GM12878 (cell line): Measurements from ENCODE around the gene BDH1. TPM values are rescaled to one million over a fixed set of nuclear protein-coding genes. Genes with fewer than 3 reads are reported as not detected.

Experiments used
- ATAC-seq: fragments of 200-7000 bp; cut with Tn5 transposase; 3 replicates; pipeline ENCODE4 v1.9.1; 2020; ENCODE audit warnings: mild to moderate bottlenecking, moderate library complexity
- BruUV-seq: library from RNA; stranded (reverse); fragments of 400-500 nt; replicated peaks from 2 replicates; lab custom pipeline; 2021; lab: Mats Ljungman, UMichigan
- CTCF ChIA-PET: fragments of 300-600 bp; sonication (Branson Sonifier 250); formaldehyde crosslinking; extraction: SDS; loops from one replicate; lab custom pipeline; 2021; ENCODE audit warnings: inconsistent platforms; lab: Yijun Ruan, JAX
- POLR2A ChIA-PET: fragments of 350-600 bp; formaldehyde crosslinking; extraction: SDS; loops from one replicate; lab custom pipeline; 2021; ENCODE audit warnings: inconsistent platforms; lab: Charles Lee
- RAD21 ChIA-PET: fragments of 300-600 bp; sonication (Branson Sonifier 250); formaldehyde crosslinking; loops from one replicate; lab custom pipeline; 2023; ENCODE audit warnings: antibody characterized with exemption; ENCODE audit not compliant: unreplicated experiment; lab: Charles Lee
- SMC1A ChIA-PET: fragments of 300-600 bp; sonication (Branson Sonifier 250); formaldehyde crosslinking; loops from one replicate; lab custom pipeline; 2023; ENCODE audit not compliant: unreplicated experiment, uncharacterized antibody; lab: Charles Lee
- DNase-seq: peaks from one replicate; pipeline ENCODE4 v3.0.0-alpha.2; 2011; ENCODE audit warnings: low read depth, low spot score
- FAIRE-seq: peaks from 3 replicates; lab custom pipeline; 2011; peaks lifted over from hg19 to GRCh38; lab: Jason Lieb, UNC
- H2AFZ ChIP-seq: 2 replicates; pipeline ENCODE4 v1.6.0; 2011; ENCODE audit warnings: low read depth, low read length, control low read depth; ENCODE audit not compliant: control insufficient read depth
- H3K27ac ChIP-seq: 2 replicates; pipeline ENCODE4 v1.5.1; 2011; ENCODE audit warnings: control low read depth; ENCODE audit not compliant: control insufficient read depth, insufficient read depth
- H3K27me3 ChIP-seq, 2 experiments: replicated peaks in 1 of 2; 2 replicates each; pipeline versions ENCODE4 v1.6.0 to v1.6.1; 2011; ENCODE audit warnings: low read length in 1 of 2; ENCODE audit not compliant: control insufficient read depth in 2 of 2, insufficient read depth in 2 of 2
- H3K36me3 ChIP-seq, 2 experiments: 2 replicates each; pipeline ENCODE4 v1.5.1; 2011; ENCODE audit warnings: low read length in 1 of 2; ENCODE audit not compliant: control insufficient read depth in 2 of 2, insufficient read depth in 2 of 2
- H3K4me1 ChIP-seq: 2 replicates; pipeline ENCODE4 v1.6.1; 2011; ENCODE audit warnings: mild to moderate bottlenecking, low read length, moderate library complexity, mixed read lengths; ENCODE audit not compliant: control insufficient read depth, insufficient read depth
- H3K4me2 ChIP-seq: 2 replicates; pipeline ENCODE4 v1.6.0; 2011; ENCODE audit warnings: control low read depth; ENCODE audit not compliant: control insufficient read depth, insufficient read depth
- H3K4me3 ChIP-seq: fragments of 200-600 bp; sonication (generic); 2 replicates; pipeline ENCODE4 v1.5.1; 2016
- H3K79me2 ChIP-seq: 2 replicates; pipeline ENCODE4 v1.6.0; 2011; ENCODE audit warnings: low read length; ENCODE audit not compliant: control insufficient read depth, insufficient read depth
- H3K9ac ChIP-seq: 2 replicates; pipeline ENCODE4 v1.8.0; 2011; ENCODE audit warnings: low read length, control low read depth, mixed read lengths; ENCODE audit not compliant: control insufficient read depth, insufficient read depth
- H3K9me3 ChIP-seq: replicated peaks from 3 replicates; pipeline ENCODE4 v1.5.1; 2011; ENCODE audit warnings: mild to moderate bottlenecking, low read length; ENCODE audit not compliant: control insufficient read depth, insufficient read depth
- H4K20me1 ChIP-seq: 2 replicates; pipeline ENCODE4 v1.6.0; 2011; ENCODE audit not compliant: control insufficient read depth, insufficient read depth
- BCLAF1 ChIP-seq: fragments of 450-650 bp; IDR thresholded peaks from 2 replicates; pipeline ENCODE4 v1.6.1; 2017; ENCODE audit warnings: antibody characterized with exemption, mild to moderate bottlenecking, moderate library complexity
- CHD1 ChIP-seq: IDR thresholded peaks from 2 replicates; pipeline ENCODE4 v1.6.1; 2012; ENCODE audit warnings: low read depth, low read length, improper control_type of control experiment
- CREB1 ChIP-seq: IDR thresholded peaks from 2 replicates; pipeline ENCODE4 v1.6.1; 2012; ENCODE audit warnings: low read depth, mild to moderate bottlenecking, inconsistent platforms
- EGR1 ChIP-seq, 2 experiments: IDR thresholded peaks; 1 replicate in 1 of 2; 2 replicates in 1 of 2; pipeline ENCODE4 v1.6.1; 2011 to 2012; ENCODE audit warnings: low read depth in 2 of 2, low read length in 2 of 2, borderline replicate concordance in 1 of 2, mild to moderate bottlenecking in 1 of 2, moderate library complexity in 1 of 2
- MEF2B ChIP-seq: fragments of 450-650 bp; IDR thresholded peaks from 2 replicates; pipeline ENCODE4 v1.6.1; 2018; ENCODE audit warnings: mild to moderate bottlenecking, moderate library complexity; ENCODE audit not compliant: partially characterized antibody, poor library complexity, severe bottlenecking
- MTA3 ChIP-seq: IDR thresholded peaks from 2 replicates; pipeline ENCODE4 v1.6.1; 2012; ENCODE audit warnings: low read length, inconsistent platforms, borderline replicate concordance
- NR2F1 ChIP-seq: fragments of 450-650 bp; conservative IDR thresholded peaks from 2 replicates; pipeline ENCODE4 v1.6.1; 2017; ENCODE audit warnings: mild to moderate bottlenecking
- PML ChIP-seq: IDR thresholded peaks from 2 replicates; pipeline ENCODE4 v1.6.1; 2012; ENCODE audit warnings: low read length, inconsistent platforms
- SRF ChIP-seq, 2 experiments: IDR thresholded peaks; 2 replicates each; pipeline ENCODE4 v1.6.1; 2011; ENCODE audit warnings: low read depth in 2 of 2, low read length in 2 of 2, mild to moderate bottlenecking in 1 of 2, moderate library complexity in 1 of 2
- YBX1 ChIP-seq: fragments of 450-650 bp; IDR thresholded peaks from 2 replicates; pipeline ENCODE4 v1.6.1; 2016; ENCODE audit warnings: antibody characterized with exemption
- WGBS: methylation state at CpG from one replicate; pipeline ENCODE4 v1.1.6; 2016; ENCODE audit warnings: low lambda C conversion rate; ENCODE audit not compliant: insufficient replicate concordance, insufficient coverage; ENCODE audit errors: missing lambda C conversion rate; 5-methylcytosine and 5-hydroxymethylcytosine counted together
- in situ Hi-C: fragments of 300-500 bp; cut with MboI; formaldehyde crosslinking; loops from 9 replicates; pipeline ENCODE4 v1.14.3; 2018; ENCODE audit warnings: mixed read lengths
- intact Hi-C: fragments of 100-400 bp; cut with micrococcal nuclease; formaldehyde crosslinking; loops from one replicate; pipeline ENCODE4 v1.14.2; 2022; ENCODE audit not compliant: unreplicated experiment
- polyA plus RNA-seq, 11 experiments: library from polyadenylated mRNA; depleted of rRNA in 4 of 11; unstranded in 6 of 11; stranded (reverse) in 5 of 11; fragments of >200 nt; fragmentation: Nextera tagmentation in 4 of 11; fragmentation: Illumina TruSeq in 1 of 11; extraction: Ambion mirVana in 4 of 11; extraction: Trizol in 1 of 11; gene quantifications; 1 replicate in 1 of 11; 2 replicates in 10 of 11; pipeline versions ENCODE4 v1.2.1 to v1.2.3, GENCODE V29; 2011 to 2016; ENCODE audit warnings: inconsistent platforms in 2 of 11, missing spikeins in 2 of 11, low read depth in 1 of 11
- total RNA-seq, 4 experiments: library from RNA; depleted of rRNA in 3 of 4; stranded (reverse); fragments of >200 nt in 3 of 4; fragmentation: Illumina TruSeq in 1 of 4; extraction: Trizol in 1 of 4; gene quantifications; 2 replicates each; pipeline versions ENCODE4 v1.2.1 to v1.2.3, GENCODE V29; 2013 to 2021

The BDH1 gene
- total and polyA plus RNA-seq, 10 of the 15 experiments (the other 5 are each of a cell fraction or from before 2014, with no cell fraction given): 11.3 to 84.5 (median 60.3) TPM

GRCh38 chr3:197486861-197487260, 68.9 kb downstream of the BDH1 start:
- Histone ChIP-seq H2AFZ (no peak overlapping the region), H3K27me3 (no peaks in the 10 kb centered on the region; a peak in 1 of 4 replicates), H3K79me2 (no peaks in the 10 kb centered on the region), H3K9ac (no peak overlapping the region), H3K9me3 (no peaks in the 10 kb centered on the region), H4K20me1 (no peaks in the 10 kb centered on the region), H3K36me3 (no peaks in the 10 kb centered on the region), H3K4me3 (no peak overlapping the region), H3K4me1 (no peaks in the 10 kb centered on the region), H3K27ac (no peak overlapping the region), H3K4me2 (no peak overlapping the region)
- POLR2A ChIA-PET: no interaction called here
- DNase-seq: no peak
- intact Hi-C loops: no loop called here
- RAD21 ChIA-PET: no interaction called here
- BruUV-seq: no TSS peak
- FAIRE-seq: no peak
- WGBS: 0% methylated on average over 1 of the region's 1 CpG
- in situ Hi-C loops: no loop called here
- ATAC-seq: no peak
- TF ChIP-seq CREB1: no peak
- no peak for TF ChIP-seq MEF2B
- TF ChIP-seq SRF (IDR thresholded peaks at IDR 0.05; ENCODE audit: low read depth in 2 of 2, low read length in 2 of 2): no peak
- TF ChIP-seq EGR1 (IDR thresholded peaks at IDR 0.05; ENCODE audit: borderline replicate concordance in 1 of 2, low read depth in 2 of 2, low read length in 2 of 2): no peak
- TF ChIP-seq PML: no peak
- CTCF ChIA-PET: interaction anchor here (0.6 to 1.1 kb wide), 2 partner anchors 15 to 532 kb away, joined by 4 read pairs; no protein-coding TSS in a partner anchor
- SMC1A ChIA-PET: interaction anchor here (1.0 to 2.1 kb wide), 2 partner anchors 8 to 230 kb away, joined by 3 to 4 read pairs; no protein-coding TSS in a partner anchor

GRCh38 chr3:197485143-197485542, 70.6 kb downstream of the BDH1 start:
- no peak for FAIRE-seq
- TF ChIP-seq BCLAF1: no peak
- TF ChIP-seq YBX1: no peak
- no peak for TF ChIP-seq MTA3
- no peak for TF ChIP-seq CHD1
- no peak for TF ChIP-seq NR2F1
- POLR2A ChIA-PET: interaction anchor here (0.6 kb wide), 1 partner anchor 433 kb away, joined by 7 read pairs; no protein-coding TSS in a partner anchor
- Histone ChIP-seq H3K4me1 (no peaks in the 10 kb centered on the region), H4K20me1 (no peaks in the 10 kb centered on the region), H3K4me3 (no peak overlapping the region), H3K36me3 (no peaks in the 10 kb centered on the region), H2AFZ (no peak overlapping the region), H3K27me3 (no peaks in the 10 kb centered on the region), H3K9ac (no peak overlapping the region), H3K9me3 (no peaks in the 10 kb centered on the region), H3K4me2 (no peak overlapping the region), H3K79me2 (no peaks in the 10 kb centered on the region), H3K27ac (no peak overlapping the region)
- CTCF ChIA-PET: interaction anchor here (1.0 kb wide), 1 partner anchor 16 kb away, joined by 5 read pairs; no protein-coding TSS in a partner anchor
- SMC1A ChIA-PET: interaction anchor here (1.2 kb wide), 1 partner anchor 229 kb away, joined by 4 read pairs; no protein-coding TSS in a partner anchor
- BruUV-seq: no TSS peak
- ATAC-seq: no peak
- no peak for DNase-seq
- in situ Hi-C loops: no loop called here
- WGBS: 66% methylated on average over 5 of the region's 5 CpGs
- intact Hi-C loops: no loop called here
- RAD21 ChIA-PET: no interaction called here
